Psoas muscle (tissue), 8 donors: Measurements from ENCODE around the gene BNC1. TPM values are rescaled to one million over a fixed set of nuclear protein-coding genes. Genes with fewer than 3 reads are reported as not detected.

Experiments used
- ATAC-seq, 4 donors: fragments of 200-7000 bp; cut with Tn5 transposase; one replicate each; pipeline ENCODE4 v1.9.1; 2020; ENCODE audit warnings: moderate library complexity in 3 of 4, mild to moderate bottlenecking in 2 of 4
- DNase-seq, 2 donors: peaks; one replicate each; pipeline ENCODE4 v3.0.0-alpha.2; 2020
- H3K27ac ChIP-seq: fragments of 200-600 bp; one replicate; pipeline ENCODE4 v1.8.0; 2022
- H3K27me3 ChIP-seq, 3 donors: fragments of 200-600 bp in 1 of 3; one replicate each; pipeline versions ENCODE4 v1.6.1 to v1.8.0; 2013 to 2022; ENCODE audit warnings: low read length in 2 of 3, mild to moderate bottlenecking in 2 of 3, moderate library complexity in 1 of 3; ENCODE audit not compliant: insufficient read depth in 3 of 3
- H3K36me3 ChIP-seq, 2 donors: fragments of 200-600 bp in 1 of 2; one replicate each; pipeline versions ENCODE4 v1.6.1 to v1.8.0; 2013 to 2022; ENCODE audit warnings: low read depth in 1 of 2, mild to moderate bottlenecking in 1 of 2, moderate library complexity in 1 of 2; ENCODE audit not compliant: insufficient read depth in 1 of 2
- H3K4me1 ChIP-seq: fragments of 200-600 bp; one replicate; pipeline ENCODE4 v1.8.0; 2022
- H3K4me3 ChIP-seq: fragments of 200-600 bp; one replicate; pipeline ENCODE4 v1.8.0; 2022; ENCODE audit warnings: mild to moderate bottlenecking
- H3K9me3 ChIP-seq: fragments of 200-600 bp; one replicate; pipeline ENCODE4 v1.8.0; 2022
- WGBS, 3 donors: extraction: QIAGEN DNeasy Blood & Tissue Kit; methylation state at CpG; one replicate each; pipeline versions ENCODE4 v1.1.6 to v1.1.7; 2013; 5-methylcytosine and 5-hydroxymethylcytosine counted together
- intact Hi-C, 2 donors: fragments of 100-400 bp; cut with DNase I; formaldehyde crosslinking; loops; one replicate each; pipeline versions ENCODE4 v1.11.0 to v1.14.2; 2022
- polyA plus RNA-seq, 3 donors: library from polyadenylated mRNA; stranded (reverse); fragments of 200-250 nt; gene quantifications; one replicate each; pipeline ENCODE4 v1.2.3, GENCODE V29; 2013
- total RNA-seq, 4 donors: library from RNA; stranded (reverse); fragmentation: NEBNext Ultra II Directional in 2 of 4; extraction: Animal tissue kit (Norgen Biotek cat#: 25700) in 2 of 4; gene quantifications; one replicate each; pipeline versions ENCODE4 v1.2.1 to v1.2.4, GENCODE V29; 2021 to 2023
- TF ChIP-seq, protein P1 (sequence below): fragments of 200-600 bp; IDR thresholded peaks from one replicate; pipeline ENCODE4 v1.8.0; 2022; ENCODE audit warnings: antibody characterized with exemption
- donor health status: healthy with polysubstance abuse.
- donor health status: DM: no; HTN: no; CAD: no; lungs with moderate emphysema.
- donor health status: Bipolar disorder and iron deficiency.
- donor health status: healthy.
- donor health status: DM: yes; HTN: yes; CAD: no.
- donor health status: DM: no; HTN: no; CAD: no.
- donor health status: DM: no; HTN: no; CAD: no.
- donor health status: DM: yes; HTN: yes; CAD: no.

BNC1 gene
- total and polyA plus RNA-seq, 7 donors = 0.04 to 0.26 (median 0.10) TPM

- H3K36me3 ChIP-seq = no peaks in the 10 kb centered on the region
- TF ChIP-seq, protein P1, sequence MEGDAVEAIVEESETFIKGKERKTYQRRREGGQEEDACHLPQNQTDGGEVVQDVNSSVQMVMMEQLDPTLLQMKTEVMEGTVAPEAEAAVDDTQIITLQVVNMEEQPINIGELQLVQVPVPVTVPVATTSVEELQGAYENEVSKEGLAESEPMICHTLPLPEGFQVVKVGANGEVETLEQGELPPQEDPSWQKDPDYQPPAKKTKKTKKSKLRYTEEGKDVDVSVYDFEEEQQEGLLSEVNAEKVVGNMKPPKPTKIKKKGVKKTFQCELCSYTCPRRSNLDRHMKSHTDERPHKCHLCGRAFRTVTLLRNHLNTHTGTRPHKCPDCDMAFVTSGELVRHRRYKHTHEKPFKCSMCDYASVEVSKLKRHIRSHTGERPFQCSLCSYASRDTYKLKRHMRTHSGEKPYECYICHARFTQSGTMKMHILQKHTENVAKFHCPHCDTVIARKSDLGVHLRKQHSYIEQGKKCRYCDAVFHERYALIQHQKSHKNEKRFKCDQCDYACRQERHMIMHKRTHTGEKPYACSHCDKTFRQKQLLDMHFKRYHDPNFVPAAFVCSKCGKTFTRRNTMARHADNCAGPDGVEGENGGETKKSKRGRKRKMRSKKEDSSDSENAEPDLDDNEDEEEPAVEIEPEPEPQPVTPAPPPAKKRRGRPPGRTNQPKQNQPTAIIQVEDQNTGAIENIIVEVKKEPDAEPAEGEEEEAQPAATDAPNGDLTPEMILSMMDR = no peak
- no peak overlapping the region for H3K4me3 ChIP-seq
- no peaks in the 10 kb centered on the region for H3K4me1 ChIP-seq
- H3K27ac ChIP-seq = no peak overlapping the region
- DNase-seq (no peak), ATAC-seq (no peak)
- H3K9me3 ChIP-seq = no peaks in the 10 kb centered on the region
- peaks cover 2 to 35% (median 3%) of the 10 kb centered on the region in 3 donors for H3K27me3 ChIP-seq
- intact Hi-C loops = no loop called here
- WGBS, 3 donors = 71 to 73% (median 71%) methylated on average over 5 of the region's 5 CpGs
Measured at GRCh38 chr15:83292317-83292716, 7.9 kb upstream of the BNC1 start.

DNA sequence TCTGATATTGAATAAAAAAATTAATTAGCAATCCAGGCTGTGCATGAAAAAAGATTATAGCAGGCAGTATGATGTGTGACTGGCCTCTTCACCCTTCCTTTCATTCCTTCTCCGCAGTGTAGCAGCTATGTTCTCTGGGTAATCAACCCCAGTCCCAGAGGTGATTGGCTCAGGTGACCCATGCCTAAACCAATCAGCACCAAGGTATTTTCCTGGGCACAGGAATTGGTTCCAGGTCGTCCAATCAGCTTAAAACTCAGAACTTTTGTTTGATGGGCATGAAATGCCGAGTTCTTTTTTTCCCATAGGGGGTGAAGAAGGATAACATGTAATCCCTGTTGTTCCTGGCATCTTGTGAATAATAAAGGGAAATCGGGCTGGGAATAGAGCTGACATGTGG, 5.8 kb upstream of the BNC1 start:
- 51 to 62% (median 62%) methylated on average over 4 of the region's 4 CpGs for WGBS, 3 donors
- ATAC-seq = no peak
- no peaks in the 10 kb centered on the region for H3K36me3 ChIP-seq

DNA sequence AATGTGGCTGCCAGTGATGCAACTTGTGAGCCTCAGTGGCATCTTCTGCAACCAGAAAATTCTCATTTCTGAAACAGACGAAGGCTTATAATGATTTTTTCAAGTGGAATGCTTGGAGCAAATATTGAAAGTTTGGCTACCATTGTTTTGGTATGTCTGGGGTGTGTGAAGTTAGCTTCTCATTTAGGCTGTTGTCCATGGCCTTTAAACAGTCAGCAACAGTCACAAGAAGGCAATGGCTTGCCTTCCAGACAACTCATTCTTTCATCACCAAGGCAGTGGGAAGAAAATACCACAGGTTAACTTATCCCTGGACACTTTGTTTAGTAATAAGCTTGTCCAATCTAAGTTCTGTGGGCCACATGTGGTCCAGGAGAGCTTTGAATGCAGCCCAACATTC, 4.7 kb upstream of the BNC1 start:
- no peak overlapping the region for H3K4me3 ChIP-seq
- TF ChIP-seq, protein P1 = no peak
- intact Hi-C loops = no loop called here
- DNase-seq (no peak), ATAC-seq (no peak)
- H3K36me3 ChIP-seq = no peaks in the 10 kb centered on the region
- no peaks in the 10 kb centered on the region for H3K4me1 ChIP-seq
- H3K9me3 ChIP-seq = no peaks in the 10 kb centered on the region
- no peak overlapping the region for H3K27ac ChIP-seq
- WGBS, 3 donors = 85 to 96% (median 86%) methylated on average over 1 of the region's 1 CpG
- peaks cover 0 to 48% (median 15%) of the 10 kb centered on the region in 3 donors for H3K27me3 ChIP-seq

More for the DNA sequence above, 5.8 kb upstream of the BNC1 start:
- peaks cover 0 to 48% (median 8%) of the 10 kb centered on the region in 3 donors for H3K27me3 ChIP-seq
- intact Hi-C loops = no loop called here
- H3K9me3 ChIP-seq = no peaks in the 10 kb centered on the region
- H3K4me3 ChIP-seq = no peak overlapping the region
- no peak overlapping the region for H3K27ac ChIP-seq
- no peak for DNase-seq
- no peaks in the 10 kb centered on the region for H3K4me1 ChIP-seq
- TF ChIP-seq, protein P1 = no peak

GRCh38 chr15:83288381-83288801, 3.9 kb upstream of the BNC1 start:
- DNase-seq = no peak
- Histone ChIP-seq H3K36me3 (no peaks in the 10 kb centered on the region), H3K27ac (no peak overlapping the region), H3K9me3 (no peaks in the 10 kb centered on the region), H3K4me3 (no peak overlapping the region), H3K27me3 (peaks cover 0 to 55% (median 22%) of the 10 kb centered on the region in 3 donors), H3K4me1 (no peaks in the 10 kb centered on the region)
- 64 to 68% (median 66%) methylated on average over 7 of the region's 7 CpGs for WGBS, 3 donors
- intact Hi-C loops = no loop called here
- no peak for ATAC-seq
- TF ChIP-seq, protein P1 = no peak

DNA sequence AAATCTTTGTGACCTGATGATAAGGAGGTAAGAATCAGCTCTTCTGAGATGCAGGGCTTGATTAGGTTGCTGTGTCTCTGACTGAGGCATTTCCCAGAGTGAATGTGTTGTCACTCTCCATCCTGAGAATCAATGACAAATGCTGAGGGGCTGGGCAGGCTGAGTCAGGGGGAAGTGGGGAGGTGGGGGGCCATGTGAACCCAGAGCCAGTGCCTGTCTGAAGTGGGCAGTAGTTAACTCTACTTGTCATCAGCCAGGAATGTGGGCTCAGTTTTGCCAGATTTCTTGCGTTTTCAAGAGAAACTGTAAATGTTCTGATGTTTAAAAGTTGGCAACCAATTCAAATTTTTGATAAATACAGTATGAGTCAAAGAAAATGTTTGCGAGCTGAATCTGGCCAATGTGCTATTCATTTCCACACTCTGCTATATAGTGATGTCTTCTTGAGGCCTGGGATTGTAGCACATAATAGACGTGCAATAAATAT, 3.1 kb upstream of the BNC1 start:
- WGBS, 3 donors = 53 to 74% (median 59%) methylated on average over 3 of the region's 3 CpGs
- ATAC-seq = no peak
- H3K27ac ChIP-seq = no peak overlapping the region
- intact Hi-C loops = no loop called here
- no peak overlapping the region for H3K4me3 ChIP-seq
- no peaks in the 10 kb centered on the region for H3K9me3 ChIP-seq
- H3K36me3 ChIP-seq = no peaks in the 10 kb centered on the region
- H3K27me3 ChIP-seq = peaks cover 0 to 63% (median 28%) of the 10 kb centered on the region in 3 donors
- H3K4me1 ChIP-seq = no peaks in the 10 kb centered on the region
- TF ChIP-seq, protein P1 = no peak
- DNase-seq = no peak
